Parathyroid adenoma (tissue), 2 donors: ENCODE data around the gene GRM8.

Experiments
- H2AFZ ChIP-seq: fragments of 300-600 bp; sonication (generic); one replicate; pipeline ENCODE4 v1.7.0; 2017; ENCODE audit warnings: antibody characterized with exemption, mild to moderate bottlenecking
- H3K27ac ChIP-seq: fragments of 300-600 bp; sonication (generic); one replicate; pipeline ENCODE4 v1.7.0; 2017
- H3K27me3 ChIP-seq: fragments of 300-600 bp; sonication (generic); one replicate; pipeline ENCODE4 v1.7.0; 2017; ENCODE audit warnings: low read length; ENCODE audit not compliant: control insufficient read depth, insufficient read depth
- H3K36me3 ChIP-seq: fragments of 300-600 bp; sonication (generic); one replicate; pipeline ENCODE4 v1.7.0; 2017; ENCODE audit warnings: low read length; ENCODE audit not compliant: control insufficient read depth, insufficient read depth
- H3K4me1 ChIP-seq: fragments of 300-600 bp; sonication (generic); one replicate; pipeline ENCODE4 v1.7.0; 2017; ENCODE audit warnings: control low read depth
- H3K4me2 ChIP-seq: fragments of 300-600 bp; sonication (generic); one replicate; pipeline ENCODE4 v1.7.0; 2017; ENCODE audit warnings: low read length
- H3K4me3 ChIP-seq: fragments of 300-600 bp; sonication (generic); one replicate; pipeline ENCODE4 v1.7.0; 2017; ENCODE audit warnings: low read depth, low read length
- H3K79me2 ChIP-seq: fragments of 300-600 bp; sonication (generic); one replicate; pipeline ENCODE4 v1.7.0; 2017; ENCODE audit warnings: control low read depth
- H3K9ac ChIP-seq: fragments of 300-600 bp; sonication (generic); one replicate; pipeline ENCODE4 v1.7.0; 2017; ENCODE audit warnings: mild to moderate bottlenecking
- H3K9me3 ChIP-seq: fragments of 300-600 bp; sonication (generic); one replicate; pipeline ENCODE4 v1.7.0; 2017; ENCODE audit warnings: low read length; ENCODE audit not compliant: control insufficient read depth
- TF ChIP-seq, protein P1 (sequence below): fragments of 300-600 bp; sonication (generic); IDR thresholded peaks from one replicate; pipeline ENCODE4 v1.7.0; 2017; ENCODE audit warnings: antibody characterized with exemption, mild to moderate bottlenecking
- donor health status: primary hyperparathyroidism.

Gene GRM8

DNA sequence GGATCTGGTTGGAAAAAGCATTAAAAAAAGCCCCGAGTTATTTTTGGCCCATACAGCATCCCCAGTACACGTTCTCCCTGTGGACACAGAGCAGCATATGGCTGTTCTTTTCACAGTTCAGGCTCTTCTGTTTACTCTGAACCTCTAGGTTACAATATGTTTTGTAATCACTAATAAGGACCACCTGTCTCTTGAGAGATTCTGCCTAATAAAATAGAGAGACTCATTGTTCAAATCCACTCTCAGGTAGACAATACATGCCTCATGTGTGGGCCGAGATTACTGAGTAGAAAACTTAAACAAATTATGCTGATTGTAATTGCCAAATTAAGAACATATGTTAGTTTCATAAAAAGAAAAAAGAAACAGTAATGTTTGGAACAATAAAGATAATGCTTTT lies 647.7 kb downstream of the GRM8 start:
- Histone ChIP-seq H3K4me1 (no peaks in the 10 kb centered on the region), H3K27me3 (no peaks in the 10 kb centered on the region), H3K36me3 (no peaks in the 10 kb centered on the region), H3K4me2 (no peak overlapping the region), H3K79me2 (no peaks in the 10 kb centered on the region), H3K4me3 (no peak overlapping the region), H2AFZ (no peak overlapping the region), H3K9me3 (no peaks in the 10 kb centered on the region), H3K9ac (no peak overlapping the region), H3K27ac (no peak overlapping the region)
- TF ChIP-seq, protein P1, sequence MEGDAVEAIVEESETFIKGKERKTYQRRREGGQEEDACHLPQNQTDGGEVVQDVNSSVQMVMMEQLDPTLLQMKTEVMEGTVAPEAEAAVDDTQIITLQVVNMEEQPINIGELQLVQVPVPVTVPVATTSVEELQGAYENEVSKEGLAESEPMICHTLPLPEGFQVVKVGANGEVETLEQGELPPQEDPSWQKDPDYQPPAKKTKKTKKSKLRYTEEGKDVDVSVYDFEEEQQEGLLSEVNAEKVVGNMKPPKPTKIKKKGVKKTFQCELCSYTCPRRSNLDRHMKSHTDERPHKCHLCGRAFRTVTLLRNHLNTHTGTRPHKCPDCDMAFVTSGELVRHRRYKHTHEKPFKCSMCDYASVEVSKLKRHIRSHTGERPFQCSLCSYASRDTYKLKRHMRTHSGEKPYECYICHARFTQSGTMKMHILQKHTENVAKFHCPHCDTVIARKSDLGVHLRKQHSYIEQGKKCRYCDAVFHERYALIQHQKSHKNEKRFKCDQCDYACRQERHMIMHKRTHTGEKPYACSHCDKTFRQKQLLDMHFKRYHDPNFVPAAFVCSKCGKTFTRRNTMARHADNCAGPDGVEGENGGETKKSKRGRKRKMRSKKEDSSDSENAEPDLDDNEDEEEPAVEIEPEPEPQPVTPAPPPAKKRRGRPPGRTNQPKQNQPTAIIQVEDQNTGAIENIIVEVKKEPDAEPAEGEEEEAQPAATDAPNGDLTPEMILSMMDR, result no peak

DNA sequence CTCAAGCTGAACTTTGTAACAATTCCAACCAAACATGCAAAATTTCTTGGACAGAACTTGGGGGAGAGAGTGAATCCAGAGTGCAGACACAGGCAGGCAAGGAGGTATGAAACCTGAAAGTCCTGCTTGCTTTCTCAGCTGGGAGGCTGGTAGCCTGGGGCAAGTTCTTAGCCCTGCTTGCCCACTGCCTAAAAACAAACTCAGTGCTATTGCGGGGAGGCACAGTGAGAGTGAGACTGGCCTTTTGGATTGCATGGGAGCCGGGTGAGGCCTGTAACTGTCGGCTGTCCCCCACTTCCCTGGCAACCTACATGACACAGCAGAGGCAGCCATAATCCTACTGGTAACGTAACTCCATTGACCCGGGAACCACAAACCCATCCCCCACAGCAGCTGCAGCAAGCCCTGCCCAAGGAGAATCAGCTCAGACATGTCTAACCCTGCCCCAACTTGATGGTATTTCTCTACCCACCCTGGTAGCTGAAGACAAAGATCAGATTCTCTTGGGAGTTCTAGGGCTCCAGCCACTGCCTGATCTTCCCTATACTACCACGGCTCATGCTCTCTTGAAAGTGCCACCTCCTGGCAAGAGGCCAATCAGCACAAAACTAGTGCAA lies 663.6 kb downstream of the GRM8 start:
- Histone ChIP-seq H2AFZ (no peak overlapping the region), H3K9me3 (no peaks in the 10 kb centered on the region), H3K4me1 (no peaks in the 10 kb centered on the region), H3K27me3 (no peaks in the 10 kb centered on the region), H3K36me3 (no peaks in the 10 kb centered on the region), H3K4me3 (no peak overlapping the region), H3K27ac (no peak overlapping the region), H3K4me2 (no peak overlapping the region), H3K79me2 (no peaks in the 10 kb centered on the region), H3K9ac (no peak overlapping the region)
- TF ChIP-seq, protein P1, result no peak

DNA sequence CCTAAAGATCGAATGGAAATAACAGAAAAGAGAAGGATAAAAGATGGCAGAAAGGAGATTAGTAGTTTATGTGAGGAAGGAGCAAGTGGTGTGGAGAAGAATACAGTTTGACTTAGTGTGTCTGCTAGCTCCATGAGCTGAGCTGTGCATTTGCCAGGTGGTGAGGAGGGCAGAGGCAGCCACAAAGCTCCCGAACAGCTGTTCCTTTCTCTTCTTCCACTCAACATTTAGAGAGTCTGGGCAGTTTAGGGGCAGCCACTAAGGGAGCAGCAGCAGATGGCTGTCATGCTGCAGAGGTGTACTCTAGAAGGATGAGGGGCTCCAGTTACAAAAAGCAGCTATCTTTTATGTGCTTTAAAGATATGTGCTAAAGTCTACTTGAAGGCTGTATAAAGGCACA lies 674.4 kb downstream of the GRM8 start:
- H3K4me1 ChIP-seq, result no peaks in the 10 kb centered on the region
- H3K9me3 ChIP-seq, result no peaks in the 10 kb centered on the region
- no peaks in the 10 kb centered on the region for H3K27me3 ChIP-seq
- no peak overlapping the region for H3K4me2 ChIP-seq
- no peak overlapping the region for H3K4me3 ChIP-seq
- H3K9ac ChIP-seq, result no peak overlapping the region
- no peaks in the 10 kb centered on the region for H3K36me3 ChIP-seq
- no peak overlapping the region for H3K27ac ChIP-seq
- H2AFZ ChIP-seq, result no peak overlapping the region
- TF ChIP-seq, protein P1, result no peak
- H3K79me2 ChIP-seq, result no peaks in the 10 kb centered on the region

DNA sequence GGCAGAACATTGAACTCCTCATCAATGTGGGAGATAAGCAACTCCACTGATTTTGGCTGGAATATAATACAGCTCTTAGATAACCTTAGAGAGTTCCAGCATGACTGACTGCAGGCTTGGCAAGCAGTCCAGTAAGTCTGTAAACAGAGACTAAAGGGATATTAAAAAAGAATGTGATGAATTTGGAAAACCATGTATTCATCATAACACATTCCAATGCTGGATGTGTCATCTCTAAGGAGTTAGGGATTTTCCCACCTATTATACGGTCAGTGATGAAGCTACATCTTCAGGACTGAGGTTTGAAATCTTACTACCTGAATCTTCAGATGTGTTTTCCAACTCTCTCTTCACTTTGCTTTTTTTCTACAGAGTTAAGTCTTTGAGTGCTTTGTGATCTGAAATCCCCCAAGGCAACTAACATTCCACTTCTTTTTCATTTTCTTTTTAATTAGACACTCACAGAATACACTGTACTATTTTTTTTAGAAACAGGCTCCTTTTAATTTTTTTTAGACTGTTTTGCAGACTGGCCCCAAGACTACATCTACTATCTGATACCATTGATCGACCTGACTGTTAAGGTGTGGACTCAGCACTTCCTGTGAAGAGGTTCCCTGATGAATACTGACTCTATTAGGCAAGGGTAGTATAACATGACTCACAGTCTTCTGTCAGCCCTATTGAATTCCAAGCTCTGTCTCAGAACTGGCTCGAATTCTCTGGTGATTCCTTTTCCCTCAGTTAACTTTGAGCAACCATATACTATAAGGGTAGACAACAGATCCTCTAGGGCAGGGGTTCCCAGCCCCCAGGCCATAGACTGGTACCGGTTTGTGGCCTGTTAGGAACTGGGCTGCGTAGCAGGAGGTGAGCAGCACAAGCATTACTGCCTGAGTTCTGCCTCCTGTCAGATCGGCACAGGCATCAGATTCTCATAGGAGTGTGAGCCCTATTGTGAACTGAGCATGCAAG lies 678.2 kb downstream of the GRM8 start:
- TF ChIP-seq, protein P1, result no peak
- Histone ChIP-seq H2AFZ (no peak overlapping the region), H3K9ac (no peak overlapping the region), H3K79me2 (no peaks in the 10 kb centered on the region), H3K4me1 (no peaks in the 10 kb centered on the region), H3K36me3 (no peaks in the 10 kb centered on the region), H3K9me3 (no peaks in the 10 kb centered on the region), H3K27me3 (no peaks in the 10 kb centered on the region), H3K27ac (no peak overlapping the region), H3K4me2 (no peak overlapping the region), H3K4me3 (no peak overlapping the region)
